SK-N-MC (cell line): ENCODE results near the gene FOXD2.

ENCODE experiments used
- EZH2 ChIP-seq: fragments of 200-600 bp; sonication (generic); IDR thresholded peaks from one replicate; pipeline ENCODE4 v1.6.1; 2017; ENCODE audit warnings: antibody characterized with exemption
- FOXP2 ChIP-seq: optimal IDR thresholded peaks from 2 replicates; pipeline ENCODE3; 2011; ENCODE audit warnings: mild to moderate bottlenecking, moderate library complexity; ENCODE audit not compliant: insufficient read depth; ENCODE audit errors: extremely low read length, control extremely low read depth
- POLR2AphosphoS5 ChIP-seq: IDR thresholded peaks from 2 replicates; pipeline ENCODE4 v1.6.1; 2012; ENCODE audit warnings: mild to moderate bottlenecking, low read depth, low read length, borderline replicate concordance

DNA sequence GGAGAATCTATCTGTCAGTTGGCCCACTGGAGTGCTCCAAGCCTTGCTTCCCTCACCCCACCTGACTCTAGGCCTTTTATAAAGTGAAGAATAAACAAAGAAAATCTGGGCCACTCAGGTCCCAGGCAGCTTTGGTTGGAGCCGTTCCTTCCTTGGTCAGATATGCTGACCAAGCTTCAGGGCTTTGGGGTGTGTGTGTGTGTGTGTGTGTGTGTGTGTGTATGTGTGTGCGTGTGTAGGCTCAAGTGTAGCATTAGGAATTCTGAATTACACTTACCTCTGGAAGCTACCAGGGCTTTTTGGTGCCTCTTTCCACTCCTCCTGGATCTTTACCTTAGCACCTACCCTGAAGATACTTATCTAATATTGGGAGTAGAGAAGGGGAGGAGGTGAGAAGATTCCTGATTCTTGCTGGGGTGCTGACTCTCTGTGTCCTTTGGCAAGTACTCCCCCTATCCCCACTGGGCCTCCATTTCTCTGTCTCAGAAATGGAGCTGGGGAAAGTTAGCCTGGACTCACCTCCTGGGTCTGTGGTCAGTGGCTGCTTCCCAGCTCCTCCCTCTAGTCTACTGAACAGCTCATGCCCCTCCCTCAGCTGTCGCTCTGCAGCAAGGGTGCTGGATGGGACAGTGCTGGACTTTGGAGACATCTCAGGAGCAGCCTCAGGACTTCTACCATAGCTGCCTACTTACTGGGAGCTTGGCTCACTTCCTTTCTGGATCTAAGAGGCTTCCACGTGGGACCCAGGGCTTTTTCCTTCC is 10.8 kb downstream of the FOXD2 start:
- TF ChIP-seq EZH2 (no peak), POLR2AphosphoS5 (no peak), FOXP2 (no peak)
